Testis (tissue), 3 donors: Measurements from ENCODE around the gene ZIC1. TPM values are rescaled to one million over a fixed set of nuclear protein-coding genes. Genes with fewer than 3 reads are reported as not detected.

ENCODE experiments used
- DNase-seq: peaks from one replicate; pipeline ENCODE4 v3.0.0-alpha.2; 2019
- H3K27ac ChIP-seq, 2 donors: fragments of 200-600 bp; sonication (generic); one replicate each; pipeline ENCODE4 v1.5.1; 2019
- H3K27me3 ChIP-seq: fragments of 200-600 bp; sonication (generic); one replicate; pipeline ENCODE4 v1.5.1; 2019
- H3K36me3 ChIP-seq: fragments of 200-600 bp; sonication (generic); one replicate; pipeline ENCODE4 v1.5.1; 2017; ENCODE audit warnings: low read depth; ENCODE audit errors: missing control alignments
- H3K4me1 ChIP-seq: fragments of 200-600 bp; sonication (generic); one replicate; pipeline ENCODE4 v1.5.1; 2019
- H3K4me3 ChIP-seq, 2 donors: fragments of 200-600 bp; sonication (generic); one replicate each; pipeline ENCODE4 v1.5.1; 2017 to 2019
- H3K9me3 ChIP-seq: fragments of 200-600 bp; sonication (generic); one replicate; pipeline ENCODE4 v1.5.1; 2017
- CTCF ChIP-seq, 3 experiments: fragments of 450-650 bp in 2 of 3; fragments of 200-600 bp in 1 of 3; sonication (generic) in 1 of 3; IDR thresholded peaks; one replicate each; pipeline ENCODE4 v1.5.1; 2016 to 2019; ENCODE audit warnings: antibody characterized with exemption in 3 of 3, mild to moderate bottlenecking in 2 of 3, moderate library complexity in 1 of 3
- POLR2A ChIP-seq: fragments of 450-650 bp; IDR thresholded peaks from one replicate; pipeline ENCODE4 v1.6.1; 2017; ENCODE audit warnings: antibody characterized with exemption, mild to moderate bottlenecking, moderate library complexity
- WGBS, 2 donors: methylation state at CpG; one replicate each; pipeline ENCODE4 v1.1.5; 2018; 5-methylcytosine and 5-hydroxymethylcytosine counted together
- intact Hi-C: fragments of 100-400 bp; cut with DNase I; formaldehyde crosslinking; loops from one replicate; pipeline ENCODE4 v1.15.1; 2023; ENCODE audit warnings: low total_unique reads
- polyA plus RNA-seq: library from polyadenylated mRNA; stranded (reverse); fragments of 350-450 nt; fragmentation: Illumina TruSeq; extraction: RNeasy Lipid Tissue Mini Kit (QIAGEN cat#74804); gene quantifications from one replicate; pipeline ENCODE4 v1.2.3, GENCODE V29; 2014; ENCODE audit warnings: low read depth, low replicate concordance; ENCODE audit not compliant: insufficient read depth
- total RNA-seq, 2 donors: library from RNA; depleted of rRNA; stranded (reverse); fragments of >200 nt; gene quantifications; one replicate each; pipeline ENCODE4 v1.2.3, GENCODE V29; 2016

ZIC1 gene
- total and polyA plus RNA-seq, 3 donors from 2014 or later, result 1.4 to 3.5 (median 3.3) TPM

GRCh38 chr3:147368561-147369221, 40.5 kb upstream of the ZIC1 start:
- 5 to 7% methylated on average over 16 of the region's 16 CpGs for WGBS, 2 donors
- no peak for DNase-seq
- Histone ChIP-seq H3K4me1 (no peaks in the 10 kb centered on the region), H3K4me3 (no peak overlapping the region), H3K36me3 (no peaks in the 10 kb centered on the region), H3K27me3 (no peaks in the 10 kb centered on the region), H3K27ac (no peak overlapping the region), H3K9me3 (no peaks in the 10 kb centered on the region)
- TF ChIP-seq POLR2A (no peak), CTCF (IDR thresholded peaks at IDR 0.05) (no peak)
- intact Hi-C loops, result no loop called here

- Histone ChIP-seq H3K4me3 (no peak overlapping the region), H3K36me3 (no peaks in the 10 kb centered on the region), H3K27me3 (no peaks in the 10 kb centered on the region), H3K9me3 (no peaks in the 10 kb centered on the region), H3K4me1 (no peaks in the 10 kb centered on the region), H3K27ac (no peak overlapping the region)
- intact Hi-C loops, result no loop called here
- 12% methylated on average over 13 of the region's 13 CpGs for WGBS, 2 donors
- no peak for DNase-seq
- no peak for TF ChIP-seq CTCF (IDR thresholded peaks at IDR 0.05)
- no peak for TF ChIP-seq POLR2A
Observed at GRCh38 chr3:147369231-147369630, 39.9 kb upstream of the ZIC1 start.

- no peak for TF ChIP-seq CTCF (IDR thresholded peaks at IDR 0.05)
- no peak for TF ChIP-seq POLR2A
- Histone ChIP-seq H3K36me3 (no peaks in the 10 kb centered on the region), H3K4me1 (no peaks in the 10 kb centered on the region), H3K27me3 (no peaks in the 10 kb centered on the region), H3K4me3 (no peak overlapping the region), H3K9me3 (no peaks in the 10 kb centered on the region), H3K27ac (no peak overlapping the region)
- 5 to 10% methylated on average over 15 to 18 of the region's 18 CpGs for WGBS, 2 donors
- no peak for DNase-seq
- intact Hi-C loops, result no loop called here
Observed at GRCh38 chr3:147369661-147370123, 39.5 kb upstream of the ZIC1 start.

- intact Hi-C loops, result no loop called here
- H3K27me3 ChIP-seq, result no peaks in the 10 kb centered on the region
Observed at GRCh38 chr3:147370349-147370748, 38.8 kb upstream of the ZIC1 start.

More at GRCh38 chr3:147370349-147370748, 38.8 kb upstream of the ZIC1 start:
- H3K27ac ChIP-seq, result no peak overlapping the region
- no peak overlapping the region for H3K4me3 ChIP-seq
- no peaks in the 10 kb centered on the region for H3K4me1 ChIP-seq
- 10 to 16% methylated on average over 19 of the region's 19 CpGs for WGBS, 2 donors
- no peaks in the 10 kb centered on the region for H3K9me3 ChIP-seq
- TF ChIP-seq POLR2A (no peak), CTCF (IDR thresholded peaks at IDR 0.05) (no peak)
- DNase-seq, result no peak
- H3K36me3 ChIP-seq, result no peaks in the 10 kb centered on the region
